Mesenchymal stem cell (in vitro differentiated cells and primary cell): ENCODE data around the gene NXPE4.

ENCODE experiments used
- DNase-seq: peaks from one replicate; pipeline ENCODE4 v3.0.0-alpha.2; 2013
- H2AFZ ChIP-seq: one replicate; pipeline ENCODE4 v1.6.1; 2013; ENCODE audit warnings: low read depth, mild to moderate bottlenecking, control low read depth, inconsistent platforms, low read length, moderate library complexity
- H2AK5ac ChIP-seq: 2 replicates; pipeline ENCODE4 v1.6.1; 2013; ENCODE audit warnings: low read length, moderate library complexity, mild to moderate bottlenecking, inconsistent platforms; ENCODE audit not compliant: severe bottlenecking
- H2BK120ac ChIP-seq: one replicate; pipeline ENCODE4 v1.6.1; 2013; ENCODE audit warnings: low read depth, mild to moderate bottlenecking, inconsistent platforms, low read length, moderate library complexity
- H2BK12ac ChIP-seq, 2 experiments: one replicate each; pipeline ENCODE4 v1.6.1; 2013; ENCODE audit warnings: inconsistent platforms in 2 of 2, low read length in 2 of 2, mild to moderate bottlenecking in 2 of 2, moderate library complexity in 2 of 2, control low read depth in 1 of 2
- H2BK15ac ChIP-seq: one replicate; pipeline ENCODE4 v1.6.1; 2013; ENCODE audit warnings: mild to moderate bottlenecking, low read depth, inconsistent platforms; ENCODE audit not compliant: poor library complexity, severe bottlenecking
- H2BK5ac ChIP-seq: 2 replicates; pipeline ENCODE4 v1.6.1; 2013; ENCODE audit warnings: low read depth, mild to moderate bottlenecking, low read length, control low read depth, inconsistent platforms; ENCODE audit not compliant: poor library complexity, severe bottlenecking
- H3K14ac ChIP-seq, 2 experiments: one replicate each; pipeline ENCODE4 v1.6.1; 2013; ENCODE audit warnings: inconsistent platforms in 2 of 2, low read length in 2 of 2, control low read depth in 1 of 2, mild to moderate bottlenecking in 1 of 2, moderate library complexity in 1 of 2
- H3K18ac ChIP-seq, 2 experiments: one replicate each; pipeline ENCODE4 v1.6.1; 2013; ENCODE audit warnings: inconsistent platforms in 2 of 2, low read length in 2 of 2, control low read depth in 1 of 2, low read depth in 1 of 2, mild to moderate bottlenecking in 1 of 2
- H3K23ac ChIP-seq, 2 experiments: one replicate each; pipeline ENCODE4 v1.6.1; 2013; ENCODE audit warnings: inconsistent platforms in 2 of 2, low read length in 2 of 2, mild to moderate bottlenecking in 2 of 2, moderate library complexity in 2 of 2, control low read depth in 1 of 2
- H3K27ac ChIP-seq: 2 replicates; pipeline ENCODE4 v1.5.1; 2013; ENCODE audit warnings: mild to moderate bottlenecking, moderate library complexity, low read length, control low read depth, inconsistent platforms; ENCODE audit not compliant: poor library complexity, severe bottlenecking
- H3K27me3 ChIP-seq, 2 experiments: 2 replicates each; pipeline versions ENCODE4 v1.6.1 to v1.7.0; 2013; ENCODE audit warnings: low read length in 2 of 2, mild to moderate bottlenecking in 2 of 2, moderate library complexity in 2 of 2, control low read depth in 1 of 2, inconsistent platforms in 1 of 2; ENCODE audit not compliant: control insufficient read depth in 1 of 2, insufficient read depth in 1 of 2
- H3K36me3 ChIP-seq, 2 experiments: 2 replicates each; pipeline versions ENCODE4 v1.6.1 to v1.7.0; 2013; ENCODE audit warnings: low read length in 2 of 2, control low read depth in 1 of 2, inconsistent platforms in 1 of 2, low read depth in 1 of 2, mild to moderate bottlenecking in 1 of 2; ENCODE audit not compliant: insufficient read depth in 2 of 2, control insufficient read depth in 1 of 2
- H3K4ac ChIP-seq, 2 experiments: one replicate each; pipeline ENCODE4 v1.6.1; 2013; ENCODE audit warnings: inconsistent platforms in 2 of 2, low read length in 2 of 2, mild to moderate bottlenecking in 2 of 2, moderate library complexity in 2 of 2, control low read depth in 1 of 2, low read depth in 1 of 2
- H3K4me1 ChIP-seq: 2 replicates; pipeline ENCODE4 v1.6.1; 2013; ENCODE audit warnings: low read depth, low read length, control low read depth; ENCODE audit not compliant: control insufficient read depth, insufficient read depth
- H3K4me2 ChIP-seq: 2 replicates; pipeline ENCODE4 v1.6.1; 2013; ENCODE audit warnings: low read length, mild to moderate bottlenecking, inconsistent platforms; ENCODE audit not compliant: poor library complexity, severe bottlenecking
- H3K4me3 ChIP-seq, 2 experiments: 2 replicates each; pipeline versions ENCODE4 v1.5.1 to v1.7.0; 2013; ENCODE audit warnings: low read length in 2 of 2, mild to moderate bottlenecking in 2 of 2, control low read depth in 1 of 2, low read depth in 1 of 2; ENCODE audit not compliant: insufficient read depth in 1 of 2
- H3K79me1 ChIP-seq: replicated peaks from 2 replicates; pipeline ENCODE4 v1.6.1; 2013; ENCODE audit warnings: mild to moderate bottlenecking, control low read depth, low read length, inconsistent platforms; ENCODE audit not compliant: poor library complexity, severe bottlenecking
- H3K9ac ChIP-seq: 2 replicates; pipeline ENCODE4 v1.7.0; 2013; ENCODE audit warnings: mild to moderate bottlenecking, low read length, moderate library complexity
- H3K9me3 ChIP-seq: 2 replicates; pipeline ENCODE4 v1.7.0; 2013; ENCODE audit warnings: mild to moderate bottlenecking, low read length; ENCODE audit not compliant: control insufficient read depth
- H4K8ac ChIP-seq: one replicate; pipeline ENCODE4 v1.6.1; 2013; ENCODE audit warnings: inconsistent platforms, mild to moderate bottlenecking, low read length, moderate library complexity
- H4K91ac ChIP-seq: one replicate; pipeline ENCODE4 v1.6.1; 2013; ENCODE audit warnings: mild to moderate bottlenecking, low read length, inconsistent platforms
- WGBS: methylation state at CpG from one replicate; pipeline ENCODE4 v1.1.7; 2013; ENCODE audit warnings: mixed read lengths; 5-methylcytosine and 5-hydroxymethylcytosine counted together

NXPE4 gene

GRCh38 chr11:114587398-114587953 is 8.1 kb downstream of the NXPE4 start:
- H3K36me3 ChIP-seq: no peaks in the 10 kb centered on the region
- H3K23ac ChIP-seq: no peak overlapping the region
- no peak overlapping the region for H2BK15ac ChIP-seq
- no peak overlapping the region for H2BK120ac ChIP-seq
- no peak overlapping the region for H3K18ac ChIP-seq
- no peaks in the 10 kb centered on the region for H3K27me3 ChIP-seq
- 76% methylated on average over 3 of the region's 3 CpGs for WGBS
- no peak overlapping the region for H3K4ac ChIP-seq
- peaks cover 40% of the 10 kb centered on the region for H3K9me3 ChIP-seq
- H3K4me1 ChIP-seq: no peaks in the 10 kb centered on the region
- no peak overlapping the region for H3K9ac ChIP-seq
- no peak overlapping the region for H2BK12ac ChIP-seq
- H2AFZ ChIP-seq: no peak overlapping the region
- H3K4me3 ChIP-seq: no peak overlapping the region
- no peak overlapping the region for H4K91ac ChIP-seq
- H3K4me2 ChIP-seq: no peak overlapping the region
- no peaks in the 10 kb centered on the region for H3K79me1 ChIP-seq
- no peak for DNase-seq
- H2BK5ac ChIP-seq: no peak overlapping the region
- no peak overlapping the region for H2AK5ac ChIP-seq
- no peak overlapping the region for H3K27ac ChIP-seq
- H4K8ac ChIP-seq: no peak overlapping the region
- H3K14ac ChIP-seq: no peak overlapping the region

- Histone ChIP-seq H4K91ac (no peak overlapping the region), H2BK5ac (no peak overlapping the region), H2AK5ac (no peak overlapping the region), H3K4me1 (no peaks in the 10 kb centered on the region), H2BK12ac (no peak overlapping the region), H3K9me3 (peaks cover 40% of the 10 kb centered on the region), H3K27ac (no peak overlapping the region), H3K14ac (no peak overlapping the region), H2BK15ac (no peak overlapping the region), H3K36me3 (no peaks in the 10 kb centered on the region), H3K9ac (no peak overlapping the region), H2BK120ac (no peak overlapping the region), H3K4me2 (no peak overlapping the region), H3K18ac (no peak overlapping the region), H3K4me3 (no peak overlapping the region), H3K79me1 (no peaks in the 10 kb centered on the region), H2AFZ (no peak overlapping the region), H4K8ac (no peak overlapping the region), H3K23ac (no peak overlapping the region), H3K27me3 (no peaks in the 10 kb centered on the region), H3K4ac (no peak overlapping the region)
- WGBS: 92% methylated on average over 5 of the region's 5 CpGs
- DNase-seq: no peak
These were observed 8.8 kb downstream of the NXPE4 start for GRCh38 chr11:114586797-114587196.

- H3K23ac ChIP-seq: no peak overlapping the region
- H2AK5ac ChIP-seq: no peak overlapping the region
- H3K27ac ChIP-seq: no peak overlapping the region
- H4K91ac ChIP-seq: no peak overlapping the region
- no peak for DNase-seq
- no peak overlapping the region for H2BK12ac ChIP-seq
- H4K8ac ChIP-seq: no peak overlapping the region
- H2BK5ac ChIP-seq: no peak overlapping the region
- peaks cover 14% of the 10 kb centered on the region for H3K9me3 ChIP-seq
- no peak overlapping the region for H3K9ac ChIP-seq
- H3K4ac ChIP-seq: no peak overlapping the region
- H2BK15ac ChIP-seq: no peak overlapping the region
- H3K79me1 ChIP-seq: no peaks in the 10 kb centered on the region
- H3K36me3 ChIP-seq: no peaks in the 10 kb centered on the region
- no peaks in the 10 kb centered on the region for H3K4me1 ChIP-seq
- H3K18ac ChIP-seq: no peak overlapping the region
- no peak overlapping the region for H2AFZ ChIP-seq
- H3K4me3 ChIP-seq: no peak overlapping the region
- H3K4me2 ChIP-seq: no peak overlapping the region
- no peak overlapping the region for H2BK120ac ChIP-seq
- 56% methylated on average over 1 of the region's 1 CpG for WGBS
- no peak overlapping the region for H3K14ac ChIP-seq
- no peaks in the 10 kb centered on the region for H3K27me3 ChIP-seq
These were observed 23.9 kb downstream of the NXPE4 start for GRCh38 chr11:114571712-114572111.

GRCh38 chr11:114569801-114570200 is 25.8 kb downstream of the NXPE4 start:
- Histone ChIP-seq H2AK5ac (no peak overlapping the region), H3K4me3 (no peak overlapping the region), H3K4ac (no peak overlapping the region), H3K14ac (no peak overlapping the region), H3K4me1 (no peaks in the 10 kb centered on the region), H4K91ac (no peak overlapping the region), H3K9me3 (peaks cover 8% of the 10 kb centered on the region), H3K36me3 (no peaks in the 10 kb centered on the region), H3K23ac (no peak overlapping the region), H3K4me2 (no peak overlapping the region), H4K8ac (no peak overlapping the region), H3K27ac (no peak overlapping the region), H2AFZ (no peak overlapping the region), H3K79me1 (no peaks in the 10 kb centered on the region), H2BK5ac (no peak overlapping the region), H2BK12ac (no peak overlapping the region), H3K18ac (no peak overlapping the region), H2BK15ac (no peak overlapping the region), H3K9ac (no peak overlapping the region), H2BK120ac (no peak overlapping the region), H3K27me3 (no peaks in the 10 kb centered on the region)
- no peak for DNase-seq
- WGBS: 97% methylated on average over 3 of the region's 3 CpGs
